KG1 (cell line): ENCODE measurements around the gene TIPIN.
A peak's percentile ranks its signal among the peaks of the same experiment; 100 is the strongest.
"Not testable (repeated sequence)": the region's sequence is repeated elsewhere in the genome, so short reads cannot be mapped to it uniquely, and the experiment has no call there.

Experiments used
- DNase-seq: peaks from one replicate; lab custom pipeline; 2025; lab: John Stamatoyannopoulos, UW

Gene TIPIN

DNA sequence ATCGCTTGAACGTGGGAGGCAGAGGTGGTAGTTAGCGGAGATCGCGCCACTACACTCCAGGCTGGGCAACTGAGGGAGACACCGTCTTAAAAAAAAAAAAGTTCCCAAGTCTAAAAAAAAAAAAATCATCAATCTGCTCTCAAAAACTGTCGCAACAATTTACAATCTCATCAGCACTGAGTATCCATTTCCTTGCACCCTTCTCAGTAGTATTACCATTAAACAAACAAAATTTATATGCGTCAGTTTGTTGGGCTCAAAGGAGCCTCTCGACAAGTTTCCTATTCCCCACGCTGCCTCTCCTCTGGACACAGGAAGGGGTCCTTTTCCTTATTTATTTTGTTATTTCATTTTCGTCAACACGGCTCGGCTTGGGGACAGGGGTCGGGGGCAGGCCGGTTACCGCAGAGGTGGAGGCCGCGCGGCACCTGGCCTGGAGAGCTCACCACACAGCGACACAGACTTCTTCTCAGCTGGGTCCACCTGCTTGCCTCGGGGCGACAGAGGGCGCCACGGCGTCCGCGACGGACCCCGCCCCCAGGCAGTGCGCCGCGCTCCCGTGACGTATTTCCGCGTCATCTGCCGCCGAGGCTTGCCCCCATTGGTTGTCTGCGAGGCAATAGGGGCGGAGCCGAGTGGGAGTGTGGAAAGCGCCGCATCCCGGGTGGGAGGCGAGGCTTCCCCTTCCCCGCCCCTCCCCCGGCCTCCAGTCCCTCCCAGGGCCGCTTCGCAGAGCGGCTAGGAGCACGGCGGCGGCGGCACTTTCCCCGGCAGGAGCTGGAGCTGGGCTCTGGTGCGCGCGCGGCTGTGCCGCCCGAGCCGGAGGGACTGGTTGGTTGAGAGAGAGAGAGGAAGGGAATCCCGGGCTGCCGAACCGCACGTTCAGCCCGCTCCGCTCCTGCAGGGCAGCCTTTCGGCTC is 30.0 kb upstream of the TIPIN start, which contains the start of gene MAP2K1:
MAP2K1 (plus strand) TSS at position 709 of the 920 bp plus-strand sequence. CDS start 436 bp downstream, outside the sequence.
- DNase-seq: peak; percentile 96

GRCh38 chr15:66381376-66381775 is 24.9 kb upstream of the TIPIN start:
- DNase-seq: not testable (repeated sequence)

- DNase-seq: no peak
Observed at GRCh38 chr15:66378814-66379430, 22.4 kb upstream of the TIPIN start.

GRCh38 chr15:66374179-66374578 is 17.7 kb upstream of the TIPIN start:
- no peak for DNase-seq

- peak; percentile 52 for DNase-seq
Observed at GRCh38 chr15:66369773-66370651, 13.5 kb upstream of the TIPIN start.

DNA sequence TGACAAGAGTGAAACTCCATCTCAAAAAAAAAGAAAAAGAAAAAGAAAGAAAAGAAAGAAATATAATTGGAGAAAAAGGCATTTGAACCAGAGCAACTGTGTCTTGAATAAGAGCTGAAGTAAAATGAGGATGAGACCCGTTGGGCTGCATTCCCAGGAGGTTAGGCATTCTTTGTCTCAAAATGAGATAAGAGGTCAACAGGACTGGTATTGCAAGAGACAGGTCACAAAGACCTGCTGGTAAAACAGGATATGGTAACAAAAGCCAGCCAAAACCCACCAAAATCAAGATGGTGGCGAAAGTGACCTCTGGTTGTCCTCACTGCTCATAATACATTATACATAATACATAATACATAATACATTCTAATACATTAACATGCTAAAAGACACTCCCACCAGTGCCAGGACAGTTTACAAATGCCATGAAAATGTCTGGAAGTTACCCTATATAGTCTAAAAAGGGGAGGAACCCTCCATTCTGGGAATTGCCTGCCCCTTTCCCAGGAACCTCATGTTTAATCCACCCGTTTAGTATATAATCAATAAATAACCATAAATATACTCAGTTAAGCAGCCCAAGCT is 8.6 kb upstream of the TIPIN start:
- no peak for DNase-seq

DNA sequence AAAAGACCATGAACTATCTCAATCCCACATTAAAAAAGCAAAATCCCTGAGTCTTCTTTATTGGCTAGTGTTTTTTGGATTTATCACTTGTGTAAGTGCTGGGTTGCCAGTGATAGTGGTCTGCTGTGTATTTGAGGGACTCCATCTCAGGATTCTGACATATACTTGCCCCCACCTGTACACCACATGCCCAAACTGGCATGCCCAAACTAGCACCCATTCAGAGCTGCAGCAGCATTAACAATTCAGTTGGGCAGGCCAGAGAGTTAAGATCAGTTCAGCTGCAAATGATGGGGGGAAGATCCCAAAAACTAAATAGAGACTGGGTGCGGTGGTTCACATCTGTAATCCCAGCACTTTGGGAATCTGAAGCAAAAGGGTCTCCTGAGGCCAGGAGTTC is 6.3 kb upstream of the TIPIN start:
- no peak for DNase-seq

DNA sequence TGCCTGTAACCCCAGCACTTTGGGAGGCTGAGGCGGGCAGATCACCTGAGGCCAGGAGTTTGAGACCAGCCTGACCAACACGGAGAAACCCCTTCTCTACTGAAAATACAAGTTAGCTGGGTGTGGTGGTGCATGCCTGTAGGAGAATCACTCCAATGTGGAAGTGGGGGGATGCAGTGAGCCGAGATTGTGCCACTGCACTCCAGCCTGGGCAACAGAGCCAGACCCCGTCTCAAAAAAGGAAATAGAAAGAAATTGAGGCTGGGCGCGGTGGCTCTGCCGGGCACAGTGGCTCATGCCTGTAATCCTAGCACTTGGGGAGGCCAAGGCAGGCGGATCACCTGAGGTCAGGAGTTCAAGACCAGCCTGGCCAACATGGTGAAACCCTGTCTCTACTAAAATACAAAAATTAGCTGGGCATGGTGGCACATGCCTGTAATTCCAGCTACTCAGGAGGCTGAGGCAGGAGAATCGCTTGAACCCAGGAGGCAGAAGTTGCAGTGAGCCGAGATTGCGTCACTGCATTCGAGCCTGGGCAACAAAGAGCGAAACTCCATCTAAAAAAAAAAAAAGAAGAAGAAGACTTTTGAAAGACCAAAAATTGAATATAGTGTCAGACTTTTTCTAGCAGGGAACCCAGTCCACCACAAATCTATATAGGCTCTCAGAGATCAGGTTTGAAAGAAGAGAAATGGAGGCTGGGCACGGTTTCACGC is 5.4 kb upstream of the TIPIN start:
- not testable (repeated sequence) for DNase-seq

GRCh38 chr15:66359740-66360139 is 3.3 kb upstream of the TIPIN start:
- DNase-seq: no peak

DNA sequence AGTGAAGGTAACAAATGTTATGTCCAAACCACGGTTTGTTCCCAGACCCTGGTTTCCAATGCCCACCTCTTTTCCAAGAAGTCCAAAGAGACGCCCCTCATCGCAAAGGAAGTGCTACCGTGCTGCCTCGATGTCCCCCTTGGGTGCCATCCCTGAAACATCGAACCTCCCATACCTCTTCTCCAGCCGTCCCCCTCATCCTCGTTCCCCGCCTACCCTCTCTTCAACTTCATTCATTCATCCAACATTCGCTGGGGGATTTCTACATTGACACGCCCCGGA is 467 bp downstream of the TIPIN start:
- DNase-seq: no peak

GRCh38 chr15:66348530-66348929 is 8.0 kb downstream of the TIPIN start:
- not testable (repeated sequence) for DNase-seq

DNA sequence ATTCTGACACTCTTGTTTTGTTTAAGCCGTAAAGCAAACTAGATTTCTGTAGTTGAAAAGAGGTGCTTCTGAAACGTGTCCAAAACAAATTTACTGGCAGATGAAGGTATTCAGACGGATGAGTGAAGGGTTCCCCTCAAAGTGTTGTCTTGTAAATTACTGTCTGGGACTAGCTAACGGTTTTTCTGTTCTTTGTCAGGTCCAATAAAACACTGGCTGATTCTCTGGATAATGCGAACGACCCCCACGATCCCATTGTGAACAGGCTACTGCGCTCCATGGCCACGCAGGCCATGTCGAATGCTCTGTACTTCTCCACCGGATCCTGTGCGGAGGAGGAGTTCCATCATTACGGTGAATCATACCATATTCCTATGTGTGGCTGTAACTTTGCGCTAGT is 27.7 kb downstream of the TIPIN start:
- no peak for DNase-seq

DNA sequence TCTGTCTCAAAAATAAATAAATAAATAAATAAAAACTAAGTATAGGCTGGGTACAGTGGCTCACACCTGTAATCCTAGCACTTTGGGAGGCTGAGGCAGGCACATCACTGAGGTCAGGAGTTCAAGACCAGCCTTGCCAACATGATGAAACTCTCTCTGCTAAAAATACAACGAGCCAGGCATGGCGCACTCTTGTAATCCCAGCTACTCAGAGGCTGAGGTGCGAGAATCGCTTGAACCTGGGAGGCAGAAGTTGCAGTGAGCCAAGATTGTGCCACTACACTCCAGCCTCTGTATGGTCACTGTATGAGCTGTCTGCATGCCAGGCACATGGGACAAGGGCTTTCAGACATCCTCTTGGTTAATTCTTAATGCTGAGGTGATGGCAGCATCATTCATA is 28.7 kb downstream of the TIPIN start:
- DNase-seq: no peak

- no peak for DNase-seq
Observed at GRCh38 chr15:66326051-66326450, 30.4 kb downstream of the TIPIN start.

GRCh38 chr15:66323312-66323928 is 33.1 kb downstream of the TIPIN start:
- no peak for DNase-seq

DNA sequence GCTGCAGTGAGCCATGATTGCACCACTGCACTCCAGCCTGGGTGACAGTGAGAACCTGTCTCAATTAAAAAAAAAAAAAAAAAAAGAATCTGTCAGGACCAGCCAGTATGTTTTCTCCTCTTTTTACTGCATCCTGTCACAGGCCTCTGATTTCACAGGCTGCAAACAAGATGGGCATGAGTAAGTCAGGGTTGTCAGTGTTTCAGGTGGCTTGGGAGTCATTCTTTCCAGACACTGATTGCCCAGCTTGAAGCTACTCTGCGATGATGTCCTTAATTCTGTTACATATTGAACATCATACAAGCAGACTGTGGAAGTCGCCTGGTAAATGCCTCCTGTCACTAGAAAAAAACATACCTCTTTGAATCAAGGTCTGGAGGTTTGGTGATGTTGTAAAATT is 44.3 kb downstream of the TIPIN start:
- DNase-seq: no peak

DNA sequence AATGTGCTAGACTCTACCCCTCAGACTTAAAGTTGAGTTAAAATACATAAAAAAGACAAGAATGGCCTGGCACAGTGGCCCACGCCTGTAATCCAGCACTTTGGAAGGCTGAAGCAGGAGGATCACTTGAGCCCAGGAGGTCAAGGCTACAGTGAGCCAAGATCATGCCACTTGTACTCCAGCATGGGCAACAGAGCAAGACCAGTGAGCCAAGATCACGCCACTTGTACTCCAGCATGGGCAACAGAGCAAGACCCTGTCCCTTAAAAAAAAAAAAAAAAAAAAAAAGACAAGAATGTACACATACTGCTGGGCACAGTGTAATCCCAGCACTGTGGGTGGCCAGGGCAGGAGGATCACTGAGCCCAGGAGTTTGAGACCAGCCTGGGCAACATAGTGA is 45.7 kb downstream of the TIPIN start:
- DNase-seq: no peak

DNA sequence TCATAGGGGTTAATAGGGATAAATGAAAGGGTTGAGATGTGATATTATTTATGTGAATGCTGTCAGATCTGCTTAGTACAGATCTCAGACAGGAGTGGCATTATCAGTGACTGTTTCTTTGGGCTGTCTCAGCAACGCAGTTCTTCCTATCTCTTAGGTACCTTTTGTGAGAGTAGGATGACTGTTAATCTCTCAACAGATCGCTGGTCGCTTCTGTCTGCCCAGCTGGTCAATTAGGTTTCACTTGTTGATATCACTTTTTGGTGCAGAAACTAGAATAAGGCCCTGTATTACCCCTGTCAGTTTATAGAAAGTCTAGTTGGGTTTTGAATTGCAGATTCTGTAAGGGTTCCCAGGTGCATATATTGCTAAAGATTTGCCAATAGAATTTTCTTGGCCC is 46.7 kb downstream of the TIPIN start:
- DNase-seq: no peak

DNA sequence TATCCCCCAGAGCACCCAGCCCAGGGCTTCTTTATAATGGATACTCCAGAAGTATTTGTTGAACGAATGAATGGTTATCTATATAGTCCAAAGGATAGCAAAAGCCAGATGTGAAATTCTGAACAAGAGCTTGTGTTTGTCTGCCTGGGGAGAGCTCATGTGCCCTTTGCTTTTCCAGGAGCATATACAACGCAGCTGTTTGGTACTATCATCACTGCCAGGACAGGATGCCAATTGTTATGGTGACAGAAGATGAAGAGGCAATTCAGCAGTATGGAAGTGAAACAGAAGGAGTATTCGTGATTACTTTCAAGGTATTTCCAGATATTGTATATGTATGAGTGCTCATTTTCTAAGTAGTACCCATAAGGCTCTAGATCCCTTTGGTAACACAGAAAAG is 48.0 kb downstream of the TIPIN start:
- DNase-seq: no peak

DNA sequence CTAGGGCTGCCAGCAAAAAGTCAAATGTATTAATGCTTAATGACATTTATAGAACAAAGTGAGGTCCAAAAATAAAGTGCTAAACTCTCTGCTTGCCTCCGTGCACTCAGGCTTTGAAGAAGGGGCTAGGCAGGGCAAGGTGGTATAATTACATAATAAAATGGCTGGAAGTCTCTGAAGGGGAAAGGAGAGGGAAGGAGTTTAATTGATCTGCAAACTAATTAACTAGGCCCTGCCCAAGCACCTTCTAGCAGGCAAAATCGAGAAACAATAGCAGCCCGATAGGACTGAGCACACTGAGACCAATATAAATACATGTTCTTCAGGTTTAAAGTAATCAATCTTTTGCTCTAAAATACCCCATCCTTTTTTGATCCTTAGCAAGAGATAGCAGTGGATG is 50.1 kb downstream of the TIPIN start:
- no peak for DNase-seq

DNA sequence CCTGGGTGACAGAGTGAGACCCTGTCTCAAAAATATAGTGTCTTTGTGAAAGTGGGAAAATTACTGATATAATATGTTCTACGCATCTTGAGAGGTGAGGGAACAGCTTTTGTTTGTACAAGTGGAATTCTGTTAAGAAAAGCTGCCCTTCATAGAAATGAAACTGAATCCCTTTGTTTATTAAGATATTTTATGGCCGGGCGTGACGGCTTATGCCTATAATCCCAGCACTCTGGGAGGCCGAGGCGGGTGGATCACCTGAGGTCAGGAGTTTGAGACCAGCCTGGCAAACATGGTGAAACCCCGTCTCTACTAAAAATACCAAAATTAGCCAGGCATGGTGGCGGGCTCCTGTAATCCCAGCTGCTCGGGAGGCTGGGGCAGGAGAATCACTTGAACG is 52.1 kb downstream of the TIPIN start:
- not testable (repeated sequence) for DNase-seq
